Parathyroid adenoma (tissue), 2 donors: Measurements from ENCODE around the gene CEP164.

Experiments
- H2AFZ ChIP-seq: fragments of 300-600 bp; sonication (generic); one replicate; pipeline ENCODE4 v1.7.0; 2017; ENCODE audit warnings: antibody characterized with exemption, mild to moderate bottlenecking
- H3K27ac ChIP-seq: fragments of 300-600 bp; sonication (generic); one replicate; pipeline ENCODE4 v1.7.0; 2017
- H3K27me3 ChIP-seq: fragments of 300-600 bp; sonication (generic); one replicate; pipeline ENCODE4 v1.7.0; 2017; ENCODE audit warnings: low read length; ENCODE audit not compliant: control insufficient read depth, insufficient read depth
- H3K36me3 ChIP-seq: fragments of 300-600 bp; sonication (generic); one replicate; pipeline ENCODE4 v1.7.0; 2017; ENCODE audit warnings: low read length; ENCODE audit not compliant: control insufficient read depth, insufficient read depth
- H3K4me1 ChIP-seq: fragments of 300-600 bp; sonication (generic); one replicate; pipeline ENCODE4 v1.7.0; 2017; ENCODE audit warnings: control low read depth
- H3K4me2 ChIP-seq: fragments of 300-600 bp; sonication (generic); one replicate; pipeline ENCODE4 v1.7.0; 2017; ENCODE audit warnings: low read length
- H3K4me3 ChIP-seq: fragments of 300-600 bp; sonication (generic); one replicate; pipeline ENCODE4 v1.7.0; 2017; ENCODE audit warnings: low read depth, low read length
- H3K79me2 ChIP-seq: fragments of 300-600 bp; sonication (generic); one replicate; pipeline ENCODE4 v1.7.0; 2017; ENCODE audit warnings: control low read depth
- H3K9ac ChIP-seq: fragments of 300-600 bp; sonication (generic); one replicate; pipeline ENCODE4 v1.7.0; 2017; ENCODE audit warnings: mild to moderate bottlenecking
- H3K9me3 ChIP-seq: fragments of 300-600 bp; sonication (generic); one replicate; pipeline ENCODE4 v1.7.0; 2017; ENCODE audit warnings: low read length; ENCODE audit not compliant: control insufficient read depth
- CTCF ChIP-seq: fragments of 300-600 bp; sonication (generic); IDR thresholded peaks from one replicate; pipeline ENCODE4 v1.7.0; 2017; ENCODE audit warnings: antibody characterized with exemption, mild to moderate bottlenecking
- donor health status: primary hyperparathyroidism.

The CEP164 gene

GRCh38 chr11:117439256-117439655, 111.6 kb downstream of the CEP164 start:
- no peak overlapping the region for H3K4me2 ChIP-seq
- H3K36me3 ChIP-seq, result no peaks in the 10 kb centered on the region
- TF ChIP-seq CTCF, result no peak
- no peak overlapping the region for H3K27ac ChIP-seq
- H3K4me1 ChIP-seq, result no peaks in the 10 kb centered on the region
- no peaks in the 10 kb centered on the region for H3K9me3 ChIP-seq
- H2AFZ ChIP-seq, result no peak overlapping the region
- no peaks in the 10 kb centered on the region for H3K79me2 ChIP-seq
- H3K9ac ChIP-seq, result no peak overlapping the region
- no peaks in the 10 kb centered on the region for H3K27me3 ChIP-seq
- no peak overlapping the region for H3K4me3 ChIP-seq

GRCh38 chr11:117440258-117440657, 112.6 kb downstream of the CEP164 start:
- no peak for TF ChIP-seq CTCF
- Histone ChIP-seq H3K27ac (no peak overlapping the region), H3K9ac (no peak overlapping the region), H3K79me2 (no peaks in the 10 kb centered on the region), H3K27me3 (no peaks in the 10 kb centered on the region), H3K36me3 (no peaks in the 10 kb centered on the region), H2AFZ (no peak overlapping the region), H3K4me2 (no peak overlapping the region), H3K9me3 (no peaks in the 10 kb centered on the region), H3K4me1 (no peaks in the 10 kb centered on the region), H3K4me3 (no peak overlapping the region)

- Histone ChIP-seq H2AFZ (no peak overlapping the region), H3K79me2 (no peaks in the 10 kb centered on the region), H3K36me3 (no peaks in the 10 kb centered on the region), H3K9ac (no peak overlapping the region), H3K27ac (no peak overlapping the region), H3K27me3 (no peaks in the 10 kb centered on the region), H3K4me1 (no peaks in the 10 kb centered on the region), H3K4me2 (no peak overlapping the region), H3K4me3 (no peak overlapping the region), H3K9me3 (no peaks in the 10 kb centered on the region)
- no peak for TF ChIP-seq CTCF
Observed at GRCh38 chr11:117441146-117441975, 113.7 kb downstream of the CEP164 start.

- no peaks in the 10 kb centered on the region for H3K9me3 ChIP-seq
- H3K79me2 ChIP-seq, result no peaks in the 10 kb centered on the region
- H3K36me3 ChIP-seq, result no peaks in the 10 kb centered on the region
- no peak for TF ChIP-seq CTCF
- no peak overlapping the region for H3K9ac ChIP-seq
- no peaks in the 10 kb centered on the region for H3K4me1 ChIP-seq
- no peak overlapping the region for H2AFZ ChIP-seq
- no peak overlapping the region for H3K4me3 ChIP-seq
- no peaks in the 10 kb centered on the region for H3K27me3 ChIP-seq
- no peak overlapping the region for H3K27ac ChIP-seq
- no peak overlapping the region for H3K4me2 ChIP-seq
Observed at GRCh38 chr11:117442049-117442868, 114.6 kb downstream of the CEP164 start.
